CD4-positive, alpha-beta T cell treated with Interleukin-21 for 1 hour (primary cell): ENCODE measurements around the gene HS3ST3A1.

Experiments used
- DNase-seq: peaks from one replicate; pipeline ENCODE4 v3.0.0-alpha.2; 2020

Gene HS3ST3A1

GRCh38 chr17:13601776-13602551 is at the start of gene HS3ST3A1:
Gene HS3ST3A1, minus strand, starts transcription at chr17:13601929. Its CDS starts 800 bp downstream, at chr17:13601129.
- DNase-seq: no peak

- no peak for DNase-seq
These were observed 48.5 kb upstream of the HS3ST3A1 start for GRCh38 chr17:13650096-13650675.

- DNase-seq: no peak
These were observed 45.9 kb upstream of the HS3ST3A1 start for GRCh38 chr17:13647543-13648021.

- no peak for DNase-seq
These were observed 45.3 kb upstream of the HS3ST3A1 start for GRCh38 chr17:13646969-13647542.

GRCh38 chr17:13646411-13646810 is 44.7 kb upstream of the HS3ST3A1 start:
- DNase-seq: no peak

- DNase-seq: no peak
These were observed 41.5 kb upstream of the HS3ST3A1 start for GRCh38 chr17:13643180-13643579.

- no peak for DNase-seq
These were observed 40.5 kb upstream of the HS3ST3A1 start for GRCh38 chr17:13642188-13642587.

GRCh38 chr17:13640551-13640950 is 38.8 kb upstream of the HS3ST3A1 start:
- DNase-seq: no peak

GRCh38 chr17:13638855-13639458 is 37.2 kb upstream of the HS3ST3A1 start:
- no peak for DNase-seq

- no peak for DNase-seq
These were observed 35.2 kb upstream of the HS3ST3A1 start for GRCh38 chr17:13636951-13637350.

GRCh38 chr17:13635951-13636350 is 34.2 kb upstream of the HS3ST3A1 start:
- DNase-seq: no peak

GRCh38 chr17:13634021-13634420 is 32.3 kb upstream of the HS3ST3A1 start:
- no peak for DNase-seq

GRCh38 chr17:13631529-13631928 is 29.8 kb upstream of the HS3ST3A1 start:
- no peak for DNase-seq

GRCh38 chr17:13626703-13627102 is 25.0 kb upstream of the HS3ST3A1 start:
- DNase-seq: no peak

- DNase-seq: no peak
These were observed 17.7 kb upstream of the HS3ST3A1 start for GRCh38 chr17:13619462-13619861.

- DNase-seq: no peak
These were observed 14.3 kb upstream of the HS3ST3A1 start for GRCh38 chr17:13616031-13616430.

- DNase-seq: no peak
These were observed 8.2 kb upstream of the HS3ST3A1 start for GRCh38 chr17:13609941-13610340.

GRCh38 chr17:13601322-13601775 is 380 bp downstream of the HS3ST3A1 start:
- no peak for DNase-seq

GRCh38 chr17:13600475-13601321 is 1.0 kb downstream of the HS3ST3A1 start:
- no peak for DNase-seq

- no peak for DNase-seq
These were observed 1.9 kb downstream of the HS3ST3A1 start for GRCh38 chr17:13599864-13600263.

GRCh38 chr17:13599168-13599577 is 2.6 kb downstream of the HS3ST3A1 start:
- no peak for DNase-seq

- no peak for DNase-seq
These were observed 3.2 kb downstream of the HS3ST3A1 start for GRCh38 chr17:13598353-13599167.
